Small intestine (tissue), 16 donors: ENCODE data around the gene HCAR2. TPM values are rescaled to one million over a fixed set of nuclear protein-coding genes. Genes with fewer than 3 reads are reported as not detected.
A peak's percentile ranks its signal among the peaks of the same experiment; 100 is the strongest.
"Not testable (repeated sequence)": the region's sequence is repeated elsewhere in the genome, so short reads cannot be mapped to it uniquely, and the experiment has no call there.

Experiments
- DNase-seq, 2 donors: peaks; one replicate each; pipeline versions ENCODE4 v3.0.0 to v3.0.0-alpha.2; 2013
- FAIRE-seq: peaks from 2 replicates; lab custom pipeline; 2012; peaks lifted over from hg19 to GRCh38; lab: Jason Lieb, UNC
- H3K27ac ChIP-seq, 3 donors: one replicate each; pipeline ENCODE4 v1.5.1; 2013; ENCODE audit warnings: low read length in 2 of 3, mild to moderate bottlenecking in 2 of 3, control low read depth in 1 of 3, inconsistent platforms in 1 of 3, low read depth in 1 of 3, moderate library complexity in 1 of 3
- H3K27me3 ChIP-seq, 3 donors: one replicate each; pipeline ENCODE4 v1.6.1; 2013; ENCODE audit warnings: low read length in 3 of 3, inconsistent platforms in 1 of 3; ENCODE audit not compliant: control insufficient read depth in 3 of 3, insufficient read depth in 3 of 3
- H3K36me3 ChIP-seq, 3 donors: one replicate each; pipeline ENCODE4 v1.6.1; 2013; ENCODE audit warnings: low read length in 3 of 3, inconsistent platforms in 1 of 3, low read depth in 1 of 3, mild to moderate bottlenecking in 1 of 3, moderate library complexity in 1 of 3; ENCODE audit not compliant: control insufficient read depth in 3 of 3, insufficient read depth in 2 of 3
- H3K4me1 ChIP-seq, 3 donors: one replicate each; pipeline ENCODE4 v1.6.1; 2013; ENCODE audit warnings: low read length in 2 of 3, inconsistent platforms in 1 of 3, low read depth in 1 of 3, mild to moderate bottlenecking in 1 of 3, moderate library complexity in 1 of 3; ENCODE audit not compliant: control insufficient read depth in 3 of 3, insufficient read depth in 2 of 3
- H3K4me3 ChIP-seq, 3 donors: one replicate each; pipeline ENCODE4 v1.5.1; 2013; ENCODE audit warnings: low read length in 3 of 3, control low read depth in 1 of 3, inconsistent platforms in 1 of 3, low read depth in 1 of 3, mild to moderate bottlenecking in 1 of 3, moderate library complexity in 1 of 3
- H3K9me3 ChIP-seq, 2 donors: one replicate each; pipeline ENCODE4 v1.6.1; 2013; ENCODE audit warnings: low read depth in 1 of 2, low read length in 1 of 2; ENCODE audit not compliant: control insufficient read depth in 2 of 2, insufficient read depth in 1 of 2
- WGBS, 3 donors: extraction: QIAGEN DNeasy Blood & Tissue Kit; methylation state at CpG; one replicate each; pipeline ENCODE4 v1.1.7; 2013; 5-methylcytosine and 5-hydroxymethylcytosine counted together
- long read RNA-seq, 10 donors: transcript quantifications; one replicate each; lab custom pipeline, GENCODE V29; 2026
- polyA plus RNA-seq, 4 donors: library from polyadenylated mRNA; stranded (reverse) in 3 of 4; unstranded in 1 of 4; fragments of 200-250 nt in 3 of 4; fragments of 120-200 nt in 1 of 4; gene quantifications; one replicate each; pipeline versions ENCODE4 v1.2.1 to v1.2.3, GENCODE V29; 2013
- donor health status: healthy with polysubstance abuse.
- donor health status: control.
- donor health status: control.
- donor health status: Bipolar disorder and iron deficiency.
- donor health status: healthy.

Gene HCAR2
- polyA plus RNA-seq, result 1 to 10 TPM in 1 of 4 donors, under 1 TPM in 1, not detected in 2; 0.52 to 1.8 TPM
- long read RNA-seq, donor 1, partial matches to known transcripts, result 0 of 4 reads
- long read RNA-seq, donor 1, other reads (novel, unspliced or antisense), result 0 of 4 reads
- long read RNA-seq, donor 2, partial matches to known transcripts, result 0 of 2 reads
- long read RNA-seq, donor 2, other reads (novel, unspliced or antisense), result 0 of 2 reads
- long read RNA-seq, donor 3, partial matches to known transcripts, result 0 of 3 reads
- long read RNA-seq, donor 3, other reads (novel, unspliced or antisense), result 0 of 3 reads
- long read RNA-seq, donor 4, result 0 reads
- long read RNA-seq, donor 5, result 0 reads
- long read RNA-seq, donor 6, partial matches to known transcripts, result 0 of 1 reads
- long read RNA-seq, donor 6, other reads (novel, unspliced or antisense), result 0 of 1 reads
- long read RNA-seq, donor 7, result 0 reads
- long read RNA-seq, donor 8, partial matches to known transcripts, result 0 of 1 reads
- long read RNA-seq, donor 8, other reads (novel, unspliced or antisense), result 0 of 1 reads
- long read RNA-seq, donor 9, result 0 reads
- long read RNA-seq, donor 10, result 0 reads

- H3K27me3 ChIP-seq, FAIRE-seq, H3K27ac ChIP-seq, H3K4me1 ChIP-seq, DNase-seq, H3K36me3 ChIP-seq, H3K9me3 ChIP-seq, H3K4me3 ChIP-seq: not testable (repeated sequence)
- WGBS, 3 donors, result 83 to 89% (median 86%) methylated on average over 22 of the region's 22 CpGs
Observed at GRCh38 chr12:122702890-122703611, at the start of gene HCAR2. Gene HCAR2, minus strand, starts transcription at chr12:122703357. Its CDS starts 74 bp downstream, at chr12:122703283.

GRCh38 chr12:122752464-122753318 lies 49.5 kb upstream of the HCAR2 start, which contains the start of gene DENR:
Gene DENR, plus strand, starts transcription at chr12:122752824. Its CDS starts 878 bp downstream, at chr12:122753702.
- WGBS, 3 donors, result 0% methylated on average over 64 to 73 of the region's 73 CpGs
- Histone ChIP-seq H3K27ac (peak within 1 kb of the TSS; percentile 62 to 89 (median 89)), H3K4me3 (peak within 1 kb of the TSS; percentile 64 to 99 (median 81)), H3K36me3 (peaks cover 0 to 11% (median 2%) of the 10 kb centered on the region in 3 donors), H3K27me3 (no peaks in the 10 kb centered on the region), H3K4me1 (peaks cover 0 to 8% (median 7%) of the 10 kb centered on the region in 3 donors), H3K9me3 (no peaks in the 10 kb centered on the region)
- DNase-seq (peak; percentile 99), FAIRE-seq (no peak)

- H3K27me3 ChIP-seq, FAIRE-seq, H3K27ac ChIP-seq, H3K9me3 ChIP-seq, H3K4me1 ChIP-seq, H3K4me3 ChIP-seq, DNase-seq, H3K36me3 ChIP-seq: not testable (repeated sequence)
- WGBS, 3 donors, result 78 to 93% (median 88%) methylated on average over 17 of the region's 17 CpGs
Observed at GRCh38 chr12:122750781-122751515, 47.8 kb upstream of the HCAR2 start.

- Histone ChIP-seq H3K4me1 (peaks cover 0 to 8% (median 7%) of the 10 kb centered on the region in 3 donors), H3K4me3 (no peak overlapping the region), H3K36me3 (peaks cover 0 to 3% (median 0%) of the 10 kb centered on the region in 3 donors), H3K9me3 (no peaks in the 10 kb centered on the region), H3K27ac (no peak overlapping the region), H3K27me3 (no peaks in the 10 kb centered on the region)
- DNase-seq, result no peak
- 69 to 82% (median 73%) methylated on average over 6 of the region's 6 CpGs for WGBS, 3 donors
- FAIRE-seq, result no peak
Observed at GRCh38 chr12:122749569-122750332, 46.6 kb upstream of the HCAR2 start.

GRCh38 chr12:122747224-122748135 lies 44.3 kb upstream of the HCAR2 start:
- no peaks in the 10 kb centered on the region for H3K27me3 ChIP-seq
- H3K4me1 ChIP-seq, result peaks cover 0 to 6% (median 0%) of the 10 kb centered on the region in 3 donors
- no peak overlapping the region for H3K27ac ChIP-seq
- H3K4me3 ChIP-seq, result no peak overlapping the region
- no peak for FAIRE-seq
- no peaks in the 10 kb centered on the region for H3K36me3 ChIP-seq
- WGBS, 3 donors, result 77 to 80% (median 78%) methylated on average over 9 of the region's 9 CpGs
- no peak for DNase-seq
- H3K9me3 ChIP-seq, result peaks cover 0 to 3% of the 10 kb centered on the region in 2 donors

- no peaks in the 10 kb centered on the region for H3K27me3 ChIP-seq
- 88 to 98% (median 92%) methylated on average over 7 of the region's 7 CpGs for WGBS, 3 donors
- DNase-seq, result no peak
- H3K36me3 ChIP-seq, result no peaks in the 10 kb centered on the region
- no peak overlapping the region for H3K27ac ChIP-seq
- no peak for FAIRE-seq
- peaks cover 0 to 9% of the 10 kb centered on the region in 2 donors for H3K9me3 ChIP-seq
- H3K4me1 ChIP-seq, result no peaks in the 10 kb centered on the region
- H3K4me3 ChIP-seq, result no peak overlapping the region
Observed at GRCh38 chr12:122743895-122744525, 40.9 kb upstream of the HCAR2 start.
